CD4-positive, alpha-beta T cell (primary cell): ENCODE measurements around the gene CCL25. TPM values are rescaled to one million over a fixed set of nuclear protein-coding genes. Genes with fewer than 3 reads are reported as not detected.

ENCODE experiments used
- ATAC-seq: fragments of 200-7000 bp; cut with Tn5 transposase; one replicate; pipeline ENCODE4 v1.10.0; 2022; ENCODE audit warnings: mild to moderate bottlenecking; ENCODE audit not compliant: poor library complexity
- CTCF ChIA-PET: fragments of 350-600 bp; sonication (Branson Sonifier 250); formaldehyde crosslinking; loops from one replicate; lab custom pipeline; 2021; ENCODE audit warnings: antibody characterized with exemption, inconsistent platforms; lab: Charles Lee
- POLR2A ChIA-PET: fragments of 350-600 bp; sonication (Branson Sonifier 250); formaldehyde crosslinking; loops from one replicate; lab custom pipeline; 2021; ENCODE audit warnings: antibody characterized with exemption, inconsistent platforms; lab: Charles Lee
- DNase-seq, 14 experiments: peaks; one replicate each; pipeline ENCODE4 v3.0.0-alpha.2; 2013 to 2020; ENCODE audit warnings: mixed read lengths in 2 of 14
- H3K27ac ChIP-seq, 2 donors: one replicate each; pipeline versions ENCODE4 v1.5.1 to v1.7.0; 2013; ENCODE audit warnings: low read length in 2 of 2, low read depth in 1 of 2, mild to moderate bottlenecking in 1 of 2
- H3K27me3 ChIP-seq, 2 experiments: 1 replicate in 1 of 2; 2 replicates in 1 of 2; pipeline versions ENCODE4 v1.6.1 to v1.7.0; 2013; ENCODE audit warnings: low read length in 2 of 2, control low read depth in 1 of 2, mild to moderate bottlenecking in 1 of 2, moderate library complexity in 1 of 2; ENCODE audit not compliant: insufficient read depth in 2 of 2, control insufficient read depth in 1 of 2
- H3K36me3 ChIP-seq: one replicate; pipeline ENCODE4 v1.6.1; 2013; ENCODE audit warnings: low read length, control low read depth; ENCODE audit not compliant: insufficient read depth
- H3K4me1 ChIP-seq: one replicate; pipeline ENCODE4 v1.6.1; 2013; ENCODE audit warnings: low read length, control low read depth; ENCODE audit not compliant: insufficient read depth
- H3K4me3 ChIP-seq: one replicate; pipeline ENCODE4 v1.5.1; 2013; ENCODE audit warnings: mild to moderate bottlenecking, low read length, moderate library complexity
- H3K9me3 ChIP-seq, 2 experiments: 1 replicate in 1 of 2; 2 replicates in 1 of 2; pipeline versions ENCODE4 v1.6.1 to v1.7.0; 2013; ENCODE audit warnings: low read length in 2 of 2, mild to moderate bottlenecking in 2 of 2, control low read depth in 1 of 2, moderate library complexity in 1 of 2; ENCODE audit not compliant: control insufficient read depth in 1 of 2, insufficient read depth in 1 of 2
- H3K27ac Mint-ChIP-seq: one replicate; pipeline ENCODE4 v1.8.0; 2020; ENCODE audit warnings: mixed read lengths
- H3K27me3 Mint-ChIP-seq: one replicate; pipeline ENCODE4 v1.8.0; 2021; ENCODE audit warnings: mixed read lengths
- H3K36me3 Mint-ChIP-seq: one replicate; pipeline ENCODE4 v1.8.0; 2021; ENCODE audit warnings: low read depth, mixed read lengths
- H3K4me1 Mint-ChIP-seq: one replicate; pipeline ENCODE4 v1.8.0; 2021; ENCODE audit warnings: low read depth, mixed read lengths
- H3K4me3 Mint-ChIP-seq: one replicate; pipeline ENCODE4 v1.8.0; 2020; ENCODE audit warnings: mild to moderate bottlenecking, mixed read lengths
- H3K9me3 Mint-ChIP-seq: one replicate; pipeline ENCODE4 v1.8.0; 2020; ENCODE audit warnings: mixed read lengths
- CTCF ChIP-seq: fragments of 200-600 bp; IDR thresholded peaks from one replicate; pipeline ENCODE4 v1.8.0; 2022; ENCODE audit warnings: antibody characterized with exemption, mild to moderate bottlenecking
- intact Hi-C, 2 experiments: fragments of 100-400 bp; cut with DNase I in 1 of 2; cut with micrococcal nuclease in 1 of 2; formaldehyde crosslinking; loops; one replicate each; pipeline versions ENCODE4 v1.15.1 to v1.9.0; 2023 to 2025; cut with DNase I, micrococcal nuclease
- total RNA-seq, 174 experiments: library from RNA in 2 of 174; stranded (reverse) in 2 of 174; gene quantifications; one replicate each; pipeline ENCODE4 v1.2.3 and lab custom pipeline; 2021 to 2026

The CCL25 gene
- total RNA-seq, 2 experiments from 2014 or later, result not detected

- Histone ChIP-seq H3K36me3 (no peaks in the 10 kb centered on the region), H3K27ac (no peak overlapping the region), H3K4me3 (no peak overlapping the region), H3K4me1 (no peaks in the 10 kb centered on the region), H3K27me3 (no peaks in the 10 kb centered on the region), H3K9me3 (peaks cover 41 to 63% of the 10 kb centered on the region in 2 experiments)
- Mint-ChIP-seq H3K36me3 (no peaks in the 10 kb centered on the region), H3K27ac (no peak overlapping the region), H3K4me3 (no peak overlapping the region), H3K27me3 (peaks cover 6% of the 10 kb centered on the region), H3K4me1 (no peaks in the 10 kb centered on the region), H3K9me3 (peaks cover 5% of the 10 kb centered on the region)
- POLR2A ChIA-PET, result no interaction called here
- ATAC-seq, result no peak
- no peak for DNase-seq
- no peak for TF ChIP-seq CTCF
- CTCF ChIA-PET, result no interaction called here
- intact Hi-C loops, result no loop called here
Measured at GRCh38 chr19:8093740-8094139, 41.2 kb downstream of the CCL25 start.

GRCh38 chr19:8094336-8094735 lies 41.8 kb downstream of the CCL25 start:
- Mint-ChIP-seq H3K4me1 (no peaks in the 10 kb centered on the region), H3K27me3 (peaks cover 6% of the 10 kb centered on the region), H3K27ac (no peak overlapping the region), H3K4me3 (no peak overlapping the region), H3K36me3 (no peaks in the 10 kb centered on the region), H3K9me3 (peaks cover 5% of the 10 kb centered on the region)
- no peak overlapping the region for H3K27ac ChIP-seq
- intact Hi-C loops, result no loop called here
- no peaks in the 10 kb centered on the region for H3K27me3 ChIP-seq
- H3K4me3 ChIP-seq, result no peak overlapping the region
- H3K4me1 ChIP-seq, result no peaks in the 10 kb centered on the region
- POLR2A ChIA-PET, result no interaction called here
- no peak for TF ChIP-seq CTCF
- CTCF ChIA-PET, result no interaction called here
- ATAC-seq, result no peak
- DNase-seq, result no peak
- no peaks in the 10 kb centered on the region for H3K36me3 ChIP-seq
- H3K9me3 ChIP-seq, result peaks cover 41 to 61% of the 10 kb centered on the region in 2 experiments

GRCh38 chr19:8095354-8095886 lies 42.9 kb downstream of the CCL25 start:
- intact Hi-C loops, result no loop called here
- Mint-ChIP-seq H3K36me3 (no peaks in the 10 kb centered on the region), H3K27ac (no peak overlapping the region), H3K9me3 (peaks cover 5% of the 10 kb centered on the region), H3K27me3 (peaks cover 6% of the 10 kb centered on the region), H3K4me1 (no peaks in the 10 kb centered on the region), H3K4me3 (no peak overlapping the region)
- DNase-seq, result no peak
- H3K36me3 ChIP-seq, result no peaks in the 10 kb centered on the region
- no peak for ATAC-seq
- H3K27ac ChIP-seq, result no peak overlapping the region
- H3K4me3 ChIP-seq, result no peak overlapping the region
- TF ChIP-seq CTCF, result no peak
- H3K4me1 ChIP-seq, result no peaks in the 10 kb centered on the region
- POLR2A ChIA-PET, result no interaction called here
- peaks cover 41 to 51% of the 10 kb centered on the region in 2 experiments for H3K9me3 ChIP-seq
- H3K27me3 ChIP-seq, result no peaks in the 10 kb centered on the region
- CTCF ChIA-PET, result interaction anchor here (0.6 kb wide), 1 partner anchor 17 kb away, joined by 3 read pairs; no protein-coding TSS in a partner anchor
